HG03064 (cell line): ENCODE measurements around the gene ASCL5.

Experiments
- ATAC-seq: cut with Tn5 transposase; IDR thresholded peaks from one replicate; pipeline ENCODE4 v1.9.1; 2021; ENCODE audit warnings: low read depth; ENCODE audit not compliant: unreplicated experiment

Gene ASCL5

GRCh38 chr1:201154389-201155165 lies 27.6 kb upstream of the ASCL5 start, which contains the start of gene TMEM9:
Gene TMEM9 (minus strand): TSS chr1:201154474. CDS start chr1:201153923, 551 bp downstream.
- ATAC-seq: peak; percentile 98

GRCh38 chr1:201153474-201154388 lies 26.7 kb upstream of the ASCL5 start:
- peak; percentile 63 for ATAC-seq

DNA sequence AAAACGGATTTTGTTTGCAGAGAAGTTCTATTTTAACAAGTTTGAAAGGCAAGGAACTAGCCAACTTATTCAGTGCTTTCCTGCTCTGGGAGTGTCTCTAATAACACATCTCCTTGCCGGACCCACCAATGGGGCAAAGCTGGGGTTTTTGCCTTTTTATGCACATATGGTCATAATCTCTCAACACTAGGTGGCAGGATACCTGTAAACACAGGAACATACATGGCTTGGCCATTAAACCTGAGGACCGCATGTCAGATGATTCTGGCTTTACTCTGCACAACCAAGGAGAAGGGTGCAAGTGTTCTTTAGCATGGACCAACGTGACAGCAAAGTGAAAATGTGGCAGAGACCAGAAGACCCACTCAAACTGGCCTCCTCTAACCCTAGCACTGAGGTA lies 22.4 kb upstream of the ASCL5 start:
- no peak for ATAC-seq

DNA sequence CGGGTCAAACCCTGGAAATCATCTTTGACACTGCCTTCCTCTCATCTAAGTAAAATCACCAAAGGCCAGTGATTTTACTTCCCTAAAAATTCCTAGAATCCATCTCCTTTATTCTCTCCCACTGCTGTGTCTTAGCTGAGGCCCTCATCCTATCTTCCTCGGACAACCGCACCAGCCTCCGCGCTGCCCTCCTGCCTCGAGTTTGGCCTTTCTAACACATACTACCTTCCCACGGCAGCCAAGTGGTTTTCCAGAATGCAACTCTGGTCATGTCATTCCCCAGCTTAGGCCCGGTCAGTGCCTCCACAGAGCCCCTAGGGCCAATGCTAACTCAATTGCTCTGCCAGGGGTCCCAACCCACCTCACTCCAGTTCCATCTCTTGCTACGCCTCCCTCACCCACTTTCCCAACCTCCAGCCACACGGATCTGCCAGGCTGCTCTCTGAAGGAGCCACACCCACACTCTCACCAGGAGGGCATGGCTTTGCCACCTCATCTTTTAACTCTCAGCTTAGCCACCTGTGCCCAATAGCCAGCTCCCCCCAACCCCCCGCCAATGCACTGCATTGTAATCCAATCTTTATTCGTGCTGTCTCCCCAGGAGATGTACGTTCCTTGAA lies 20.5 kb upstream of the ASCL5 start:
- ATAC-seq: no peak

- no peak for ATAC-seq
These were observed 19.8 kb upstream of the ASCL5 start for GRCh38 chr1:201146626-201147390.

DNA sequence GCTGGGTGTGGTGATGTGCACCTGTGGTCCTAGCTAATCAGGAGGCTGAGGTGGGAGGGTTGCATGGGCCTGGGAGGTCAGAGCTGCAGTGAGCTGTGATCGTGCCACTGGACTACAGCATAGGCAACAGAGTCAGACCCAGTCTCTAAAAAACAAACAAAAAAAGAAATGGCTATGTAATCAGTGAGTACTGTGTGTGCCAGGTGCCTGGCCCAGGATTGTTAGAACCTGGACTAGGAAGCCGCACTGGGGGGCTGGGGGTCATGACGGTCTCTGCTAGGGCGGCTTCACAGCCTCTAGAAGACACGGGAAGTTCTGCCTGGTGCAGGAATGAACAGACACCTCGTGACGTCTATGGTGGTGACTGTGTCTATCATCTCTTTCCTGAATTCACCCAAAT lies 18.8 kb upstream of the ASCL5 start:
- no peak for ATAC-seq

GRCh38 chr1:201145132-201145531 lies 18.1 kb upstream of the ASCL5 start:
- ATAC-seq: no peak

DNA sequence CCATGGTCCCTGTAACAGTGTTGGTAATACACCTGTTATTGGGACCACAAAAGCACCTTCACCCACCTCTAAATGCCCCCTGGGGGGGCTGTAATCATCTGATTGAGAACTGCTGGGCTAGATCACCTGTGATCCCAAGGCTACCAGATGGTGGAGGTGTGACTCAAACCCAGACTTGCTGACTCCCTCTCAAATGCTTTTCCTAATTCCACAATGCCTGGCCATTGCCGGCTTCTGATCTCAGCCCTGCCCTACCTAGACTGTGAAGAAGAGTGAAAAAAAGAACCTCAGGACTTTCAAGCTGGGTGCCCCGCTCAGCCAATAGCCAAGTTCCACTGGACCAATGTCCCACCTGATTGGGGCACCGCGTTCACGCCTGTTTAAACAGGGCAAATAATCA lies 17.7 kb upstream of the ASCL5 start:
- ATAC-seq: no peak

GRCh38 chr1:201143726-201144635 lies 17.0 kb upstream of the ASCL5 start:
- no peak for ATAC-seq

DNA sequence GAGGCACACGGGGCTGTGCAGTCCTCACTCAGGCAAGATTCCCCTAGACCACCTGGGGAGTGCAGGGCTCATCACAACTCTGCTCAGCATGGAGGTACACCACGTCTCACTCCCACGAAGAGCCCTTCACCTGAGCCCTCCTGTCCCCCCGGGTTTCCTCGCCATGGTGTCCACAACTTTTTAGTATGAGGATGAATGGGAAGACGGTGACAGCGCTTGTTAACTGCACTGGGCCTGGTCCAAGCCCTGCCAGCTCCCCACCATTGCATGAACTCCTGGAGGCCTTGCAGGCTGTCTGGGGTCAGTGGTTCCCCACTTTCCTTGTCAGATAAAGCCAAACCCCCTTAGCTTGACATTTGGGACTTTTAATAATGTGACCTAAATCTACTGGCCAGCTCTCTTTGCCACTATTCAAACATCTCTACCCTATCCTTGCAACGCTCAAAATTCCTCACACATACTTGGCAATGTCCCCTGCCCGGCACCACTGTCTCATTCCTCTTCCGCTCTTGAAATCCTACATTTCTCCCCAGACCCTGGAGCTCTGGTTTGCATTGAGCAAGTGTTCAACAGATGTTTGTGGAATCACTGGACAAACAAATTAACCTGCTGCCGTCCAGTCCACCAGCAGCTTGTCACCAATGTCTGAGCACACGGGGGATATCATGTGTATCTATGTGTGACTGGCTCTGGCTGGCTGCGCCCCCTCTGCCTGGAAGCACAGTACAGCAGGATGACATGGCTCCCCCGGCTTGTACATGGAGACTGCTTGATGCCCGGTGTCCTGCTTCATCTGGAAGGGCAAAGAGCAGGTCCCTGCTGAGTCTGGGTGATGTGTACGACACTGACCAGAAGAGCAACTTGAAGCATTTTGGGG lies 16.1 kb upstream of the ASCL5 start:
- ATAC-seq: no peak

DNA sequence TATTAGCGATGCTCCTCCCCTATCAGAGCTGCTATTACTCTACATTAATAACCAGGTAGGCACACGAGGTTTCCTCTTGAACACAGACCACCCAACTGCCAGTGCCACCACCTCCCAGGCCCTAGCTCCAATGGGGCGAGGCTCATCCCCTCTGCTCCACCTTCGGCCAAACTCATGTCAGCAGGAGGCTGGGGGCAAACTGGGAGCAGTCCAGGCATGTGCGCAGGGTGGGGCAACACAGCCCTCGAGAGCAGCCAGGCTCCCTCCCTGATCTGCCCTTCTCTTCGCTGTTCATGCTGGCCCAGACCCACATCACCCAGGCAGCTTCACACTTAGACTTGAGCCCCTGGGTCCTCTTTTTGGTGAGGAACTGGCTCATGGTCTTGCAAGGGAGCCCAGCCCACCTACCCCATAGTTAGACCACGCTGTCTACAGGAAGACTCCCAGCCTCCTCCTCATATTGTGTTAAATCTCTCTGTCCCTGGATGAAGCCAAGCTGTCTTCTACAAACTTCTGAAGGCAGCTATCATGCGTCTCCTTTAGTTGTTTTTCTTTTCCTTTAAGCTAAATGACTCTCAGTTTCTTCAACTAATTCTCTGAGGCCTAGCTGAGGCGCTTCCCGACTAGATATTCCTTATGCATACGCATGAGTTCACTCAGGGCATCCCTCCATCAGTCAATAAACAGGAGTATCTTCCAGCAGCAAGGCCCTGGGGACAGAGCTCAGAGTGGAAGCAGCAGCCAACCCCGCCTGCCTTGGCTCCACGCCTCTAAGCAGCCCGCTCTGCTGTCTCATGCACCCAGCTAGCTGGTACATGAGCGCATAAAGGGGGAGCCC lies 15.2 kb upstream of the ASCL5 start:
- no peak for ATAC-seq

GRCh38 chr1:201141418-201141817 lies 14.4 kb upstream of the ASCL5 start:
- ATAC-seq: no peak

- ATAC-seq: no peak
These were observed 13.9 kb upstream of the ASCL5 start for GRCh38 chr1:201140941-201141260.

DNA sequence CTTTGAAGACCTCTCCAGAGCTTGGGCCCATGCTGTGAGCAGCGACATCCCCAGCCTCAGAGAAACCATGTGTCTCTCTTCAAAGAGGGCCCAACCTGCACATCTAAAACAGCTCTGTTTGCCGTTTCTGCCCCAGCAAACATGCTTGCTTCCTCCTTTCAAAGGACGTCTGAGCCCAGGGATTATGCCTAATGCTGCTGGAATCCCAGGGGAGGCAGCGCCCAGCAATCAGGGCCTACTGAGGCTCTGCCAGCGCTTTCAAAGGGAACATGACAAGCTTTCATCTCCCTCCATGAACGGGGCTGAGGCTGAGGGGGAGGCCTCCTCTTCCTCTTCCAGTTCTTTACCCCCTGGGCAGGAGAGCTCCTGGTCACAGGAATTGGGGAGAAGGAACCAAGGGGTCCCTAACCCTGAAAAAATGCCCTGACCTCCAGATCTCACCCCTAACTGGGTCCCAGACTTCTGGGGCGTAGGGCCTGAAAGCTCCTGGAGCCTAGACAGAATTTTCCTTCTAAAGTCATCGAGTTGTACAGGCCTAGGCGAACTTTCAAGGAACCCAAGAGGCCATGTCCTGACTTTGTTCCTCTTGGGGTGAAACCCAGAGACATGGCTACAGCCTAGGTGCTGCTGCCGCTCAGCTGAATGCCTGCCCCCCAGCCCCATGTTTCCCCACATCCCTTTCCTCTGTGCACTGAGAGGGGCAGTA lies 13.4 kb upstream of the ASCL5 start:
- ATAC-seq: no peak

DNA sequence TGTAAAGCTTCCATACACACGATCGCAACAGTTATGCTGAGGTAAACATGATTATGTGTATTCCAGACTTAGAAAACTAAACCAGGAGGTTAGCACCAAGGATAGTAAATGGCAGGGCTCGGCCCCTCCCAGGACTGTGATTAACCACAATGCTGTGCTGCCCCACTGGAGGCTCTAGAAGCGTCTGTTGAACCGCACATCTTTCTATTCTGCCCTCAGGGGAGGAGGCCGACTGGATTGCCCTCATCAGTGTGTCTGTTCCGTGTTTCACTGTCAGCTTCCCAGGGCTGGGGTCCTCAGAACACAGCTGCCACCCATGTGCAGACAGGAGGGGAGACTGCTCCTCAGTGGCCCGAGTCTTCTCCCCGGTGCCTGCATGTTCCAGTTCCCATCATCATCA lies 12.8 kb upstream of the ASCL5 start:
- no peak for ATAC-seq

GRCh38 chr1:201139306-201139705 lies 12.3 kb upstream of the ASCL5 start:
- ATAC-seq: no peak

DNA sequence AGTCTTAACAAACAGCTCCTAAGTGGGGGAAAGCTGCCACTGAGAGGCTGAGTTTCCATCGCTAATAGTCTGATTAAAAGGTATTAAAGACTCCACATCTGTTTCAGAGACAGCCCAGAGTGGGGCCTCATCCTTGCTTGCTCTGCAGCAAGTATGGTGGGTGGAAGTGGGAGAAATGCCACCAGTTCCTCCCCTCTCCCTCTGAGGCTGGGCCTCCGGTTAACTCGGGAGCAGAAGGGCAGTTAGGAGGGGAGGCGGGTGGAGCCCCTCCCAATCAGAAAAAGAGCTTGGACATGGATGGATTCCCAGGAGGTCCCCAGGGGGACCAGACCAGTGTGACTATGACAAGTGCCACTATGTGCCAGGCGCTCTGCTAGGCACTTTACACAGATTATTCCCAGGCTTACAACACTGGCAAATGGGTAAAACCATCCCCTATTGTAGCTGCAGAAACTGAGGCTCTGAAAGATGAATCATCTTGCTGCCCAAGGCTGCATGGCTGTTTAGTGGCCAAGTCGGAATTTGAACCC lies 11.4 kb upstream of the ASCL5 start:
- no peak for ATAC-seq
